GM19238 (cell line): ENCODE measurements around the gene TMCO4.

Experiments
- DNase-seq: peaks from one replicate; pipeline ENCODE4 v3.0.0; 2011; ENCODE audit warnings: low spot score; ENCODE audit not compliant: insufficient read length

The TMCO4 gene

GRCh38 chr1:19750101-19750881, 49.4 kb downstream of the TMCO4 start:
- no peak for DNase-seq

GRCh38 chr1:19749685-19750084, 50.0 kb downstream of the TMCO4 start:
- no peak for DNase-seq

DNA sequence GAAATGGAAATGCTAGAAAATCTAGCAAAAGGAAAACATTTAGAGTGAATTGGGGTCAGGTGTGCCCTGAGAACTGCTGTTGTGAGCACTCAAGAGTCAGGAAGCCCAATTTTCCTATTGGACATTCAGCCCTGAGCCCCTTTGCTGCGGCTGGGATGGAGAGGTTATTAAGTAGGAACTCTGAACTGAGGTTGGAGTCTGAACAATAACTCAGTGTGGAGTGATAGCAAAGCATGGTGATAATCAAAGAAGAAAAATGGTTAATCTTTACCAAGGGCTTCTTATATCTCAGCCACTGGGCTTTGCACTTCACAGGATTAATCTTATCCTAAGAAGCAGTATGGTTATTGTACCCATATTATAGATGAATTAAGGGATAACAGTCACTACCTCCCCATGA, 52.0 kb downstream of the TMCO4 start:
- DNase-seq, result no peak

DNA sequence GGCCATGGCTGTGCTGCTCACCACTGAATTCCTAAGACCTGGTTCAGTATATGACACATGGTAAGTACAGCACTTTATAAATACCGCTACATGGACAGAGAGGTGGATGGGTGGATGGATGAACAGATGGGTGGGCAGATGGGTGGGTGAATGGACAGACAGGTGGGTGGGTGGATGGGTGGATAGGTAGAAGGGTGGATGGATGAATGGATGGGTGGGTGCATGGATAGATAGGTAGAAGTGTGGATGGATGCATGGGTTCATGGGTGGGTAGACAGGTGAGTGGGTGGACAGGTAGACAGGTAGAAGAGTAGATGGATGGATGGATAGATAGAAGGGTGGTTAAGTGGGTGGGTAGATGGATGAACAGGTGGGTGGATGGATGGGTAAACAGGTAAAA, 54.8 kb downstream of the TMCO4 start:
- DNase-seq, result no peak

DNA sequence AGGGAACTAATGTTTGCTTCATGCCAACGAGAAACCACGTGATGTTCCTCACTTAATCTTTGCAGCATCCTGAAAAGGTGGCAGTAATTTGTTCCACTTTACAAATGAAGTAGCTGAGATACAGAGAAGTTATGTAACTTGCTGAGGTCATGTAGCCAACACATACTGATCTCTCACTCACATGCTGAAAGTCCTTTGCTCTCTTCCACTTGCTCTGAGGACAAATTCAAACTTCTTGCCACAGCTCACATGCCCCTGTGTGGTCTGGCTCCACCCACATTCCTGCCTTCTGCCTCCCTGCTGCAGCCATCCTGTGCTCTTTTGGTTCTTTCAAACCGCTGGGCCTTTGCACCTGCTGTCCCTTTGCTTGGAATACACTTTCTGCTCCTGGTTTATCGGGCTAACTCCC, 55.4 kb downstream of the TMCO4 start:
- DNase-seq, result no peak

GRCh38 chr1:19743793-19744192, 55.9 kb downstream of the TMCO4 start:
- no peak for DNase-seq

DNA sequence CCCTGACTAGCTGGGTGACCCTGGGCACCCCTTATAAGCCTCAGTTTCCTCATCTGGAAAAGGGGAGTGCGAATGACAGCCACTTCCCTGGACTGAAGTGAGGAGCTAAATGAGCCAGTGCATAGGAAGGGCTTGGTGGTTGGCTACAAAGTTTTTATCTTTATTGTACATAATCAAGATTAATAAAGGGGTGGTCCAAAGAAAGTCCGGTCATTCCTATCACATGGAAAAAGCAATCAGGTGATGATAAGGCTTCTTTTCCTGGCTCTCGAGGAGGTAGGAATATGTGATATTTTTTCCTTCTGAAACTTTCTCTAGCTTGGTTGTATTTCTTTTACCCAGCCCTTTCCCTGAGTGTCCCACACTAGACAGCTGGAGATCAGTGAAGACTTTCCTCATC, 56.5 kb downstream of the TMCO4 start:
- no peak for DNase-seq

DNA sequence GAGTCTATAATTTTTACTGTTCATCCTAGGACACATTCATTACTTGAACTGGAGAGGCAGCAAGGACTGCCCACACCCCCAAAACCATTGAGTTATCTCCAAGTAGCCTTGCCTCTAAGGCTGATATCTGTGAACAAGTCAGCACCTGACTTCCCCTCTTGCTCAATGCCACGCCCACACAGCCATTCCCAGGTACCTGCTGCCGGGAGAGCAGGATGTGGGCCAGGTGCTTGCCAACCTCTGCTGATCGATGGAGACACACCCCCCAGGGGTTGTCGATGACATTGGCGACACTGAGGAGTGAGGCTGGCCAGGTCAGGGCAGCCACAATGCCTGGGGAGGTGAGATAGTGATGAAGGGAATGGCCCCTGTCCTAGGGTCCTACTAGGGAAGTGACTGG, 60.1 kb downstream of the TMCO4 start:
- no peak for DNase-seq

DNA sequence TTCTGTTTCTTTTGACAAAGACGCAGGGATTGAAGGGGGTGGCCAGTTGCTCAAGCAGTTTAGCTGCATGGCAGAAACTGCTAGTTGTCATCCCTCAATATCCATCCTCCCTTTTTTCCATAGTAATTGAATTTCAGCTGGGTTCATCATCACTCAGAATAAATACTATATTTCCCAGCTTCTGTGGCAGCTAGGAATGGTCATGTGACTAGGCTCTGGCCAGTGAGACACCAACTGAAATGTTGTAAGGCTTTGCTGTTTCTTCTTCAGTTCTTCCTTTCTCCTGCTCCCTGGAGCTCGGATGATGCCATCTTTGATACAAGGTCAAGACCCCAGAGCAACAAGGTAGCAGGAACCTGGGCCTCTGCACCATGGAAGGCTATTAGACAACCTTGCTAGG, 61.0 kb downstream of the TMCO4 start:
- DNase-seq, result no peak

DNA sequence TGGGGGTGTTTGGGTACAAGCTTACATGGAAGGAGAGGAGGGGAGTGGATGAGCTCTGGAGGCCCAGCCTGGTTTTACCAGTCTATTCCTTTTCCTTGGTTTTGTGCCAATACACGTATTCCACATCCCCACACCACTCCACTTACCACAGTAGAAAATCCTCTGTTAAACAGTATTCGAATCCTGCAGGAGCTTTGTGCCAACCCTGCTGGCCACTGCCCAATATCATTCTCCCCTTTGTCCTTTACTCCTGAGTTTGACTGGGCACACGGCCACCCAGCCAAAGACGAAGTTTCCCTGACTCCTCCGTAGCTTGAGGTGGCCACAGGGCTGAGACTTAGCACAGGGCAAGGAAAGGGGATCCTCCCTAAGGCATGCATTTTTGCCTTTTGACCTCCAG, 61.6 kb downstream of the TMCO4 start:
- DNase-seq, result no peak

- no peak for DNase-seq
Measured at GRCh38 chr1:19737104-19737825, 62.5 kb downstream of the TMCO4 start.

GRCh38 chr1:19735440-19736127, 64.1 kb downstream of the TMCO4 start:
- DNase-seq, result no peak

GRCh38 chr1:19734472-19734999, 65.2 kb downstream of the TMCO4 start:
- no peak for DNase-seq

GRCh38 chr1:19734056-19734455, 65.7 kb downstream of the TMCO4 start:
- DNase-seq, result no peak

DNA sequence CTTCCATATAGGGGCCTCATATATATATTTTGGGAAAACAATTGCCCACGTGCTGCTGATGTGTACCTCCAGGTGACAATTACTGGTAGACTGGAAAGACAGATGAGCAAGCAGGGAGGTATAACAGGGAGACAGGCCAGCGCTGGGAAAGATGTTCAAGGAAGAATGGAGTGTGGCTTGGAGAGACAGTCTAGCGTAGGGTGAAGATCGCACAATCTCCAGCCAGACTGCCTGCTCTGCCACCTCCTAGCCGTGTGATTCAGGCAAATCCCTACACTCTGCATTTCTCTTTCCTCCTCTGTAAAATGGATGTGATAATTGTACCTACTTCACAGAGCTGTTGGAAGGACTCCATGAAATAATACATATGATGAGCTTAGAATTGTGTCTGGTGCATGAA, 66.1 kb downstream of the TMCO4 start:
- no peak for DNase-seq

- DNase-seq, result no peak
Measured at GRCh38 chr1:19731311-19731821, 68.3 kb downstream of the TMCO4 start.

DNA sequence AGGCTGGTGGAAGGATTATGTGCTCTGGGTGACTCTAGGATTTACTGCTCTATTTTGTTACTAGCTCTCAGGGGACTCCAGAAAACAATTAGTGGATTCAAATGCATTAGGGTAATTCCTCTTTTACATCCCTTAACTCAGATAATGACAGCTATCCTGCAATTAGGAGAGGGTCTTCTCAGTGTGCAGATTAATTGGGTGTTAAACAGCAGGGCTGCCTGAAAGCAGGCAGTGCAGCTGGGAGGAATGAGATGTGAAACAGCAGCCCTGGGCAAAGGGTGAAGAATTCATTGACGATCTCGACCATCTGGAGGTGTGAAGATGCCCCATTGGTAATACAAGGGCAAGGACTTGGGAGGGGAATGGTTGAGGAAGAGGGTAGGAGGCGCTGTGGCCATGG, 68.9 kb downstream of the TMCO4 start:
- DNase-seq, result no peak

DNA sequence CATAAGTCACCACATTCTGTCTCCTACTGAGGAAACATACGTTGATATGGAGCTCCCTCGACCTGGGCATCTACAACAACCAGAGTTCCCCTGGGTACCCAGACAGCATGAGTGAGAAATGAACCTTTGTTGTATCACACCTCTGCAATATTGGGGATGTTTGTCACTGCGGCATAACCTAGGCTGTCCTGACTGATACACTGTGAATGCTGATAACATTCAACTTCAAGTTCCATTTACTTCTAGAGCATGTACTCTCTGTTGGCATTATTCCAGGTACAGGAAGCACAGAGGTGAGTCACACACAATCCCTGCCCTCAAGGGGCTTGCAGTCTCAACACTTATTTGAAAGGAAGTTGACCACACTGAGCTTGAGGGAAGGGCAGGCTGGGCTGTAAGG, 69.5 kb downstream of the TMCO4 start:
- no peak for DNase-seq

DNA sequence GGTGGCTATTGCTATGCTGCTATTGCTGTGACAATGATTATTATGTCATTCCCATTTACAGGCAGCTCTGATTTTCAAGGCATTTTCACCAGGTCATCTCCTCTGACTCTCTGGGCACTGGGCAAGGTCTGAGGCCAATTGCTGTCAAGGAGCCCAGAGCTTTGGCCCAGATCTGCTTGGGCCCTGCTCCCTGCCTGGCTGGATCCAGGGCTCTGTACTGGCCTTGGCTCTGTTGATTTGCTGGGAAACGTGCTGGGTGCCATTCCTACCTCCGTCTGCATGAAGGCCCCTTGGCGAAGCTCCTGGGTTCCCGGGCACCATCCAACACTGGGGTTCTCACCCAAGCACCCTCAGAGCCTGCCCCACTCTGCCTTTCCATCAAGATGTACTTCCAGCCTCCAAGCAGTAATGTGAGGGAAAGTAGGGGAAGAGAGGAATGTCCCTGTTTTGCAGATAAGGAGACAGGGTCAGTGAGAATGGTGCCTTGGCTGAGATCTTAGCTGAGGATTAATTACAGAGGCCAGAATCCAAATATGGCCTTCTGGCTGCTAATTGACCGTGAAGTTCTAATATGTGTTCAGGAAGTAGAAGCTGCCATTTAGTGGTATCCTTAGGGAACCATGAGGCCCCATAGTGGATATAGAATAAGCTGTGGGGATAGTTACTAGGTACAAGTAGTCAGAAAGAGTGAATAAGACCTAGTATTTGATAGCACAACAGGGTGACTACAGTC, 71.1 kb downstream of the TMCO4 start:
- DNase-seq, result no peak

DNA sequence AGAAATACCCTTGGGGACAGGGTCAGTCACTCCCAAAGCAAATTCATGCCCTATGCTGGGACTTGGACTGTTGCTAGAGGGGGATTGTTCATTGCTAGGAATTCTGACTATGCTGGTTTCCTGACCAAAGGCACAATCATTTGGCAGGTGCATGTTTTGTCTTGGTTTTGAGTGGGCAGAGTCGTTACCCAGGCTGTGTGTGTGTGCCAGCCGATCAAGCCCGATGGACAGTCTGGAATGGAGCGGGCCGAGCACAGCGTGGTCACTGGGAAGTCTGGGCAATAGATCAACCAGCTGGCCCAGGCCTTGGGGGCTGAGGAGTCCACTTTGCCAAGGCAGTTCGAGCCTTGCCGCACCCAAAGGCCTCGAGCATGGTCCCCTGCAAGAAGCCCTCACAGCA, 74.1 kb downstream of the TMCO4 start:
- DNase-seq, result no peak

- no peak for DNase-seq
Measured at GRCh38 chr1:19723874-19724273, 75.8 kb downstream of the TMCO4 start.
